Ascending aorta (tissue), 2 donors: Measurements from ENCODE around the gene VPS33B. TPM values are rescaled to one million over a fixed set of nuclear protein-coding genes. Genes with fewer than 3 reads are reported as not detected.
"Not testable (repeated sequence)": the region's sequence is repeated elsewhere in the genome, so short reads cannot be mapped to it uniquely, and the experiment has no call there.

Experiments
- DNase-seq, 2 donors: peaks; one replicate each; pipeline ENCODE4 v3.0.0-alpha.2; 2019; ENCODE audit warnings: low spot score in 2 of 2
- H3K27ac ChIP-seq, 2 donors: fragments of 200-600 bp; sonication (generic); one replicate each; pipeline ENCODE4 v1.5.1; 2016 to 2017; ENCODE audit warnings: mild to moderate bottlenecking in 1 of 2
- H3K27me3 ChIP-seq: fragments of 200-600 bp; sonication (generic); one replicate; pipeline ENCODE4 v1.5.1; 2017
- H3K36me3 ChIP-seq, 2 donors: fragments of 200-600 bp; sonication (generic); one replicate each; pipeline ENCODE4 v1.5.1; 2016
- H3K4me1 ChIP-seq, 2 donors: fragments of 200-600 bp; sonication (generic); one replicate each; pipeline ENCODE4 v1.5.1; 2016 to 2017; ENCODE audit warnings: mild to moderate bottlenecking in 1 of 2
- H3K4me3 ChIP-seq, 2 donors: fragments of 200-600 bp; sonication (generic); one replicate each; pipeline ENCODE4 v1.5.1; 2016 to 2017; ENCODE audit warnings: mild to moderate bottlenecking in 1 of 2
- H3K9me3 ChIP-seq, 2 donors: fragments of 200-600 bp; sonication (generic); one replicate each; pipeline ENCODE4 v1.5.1; 2016
- intact Hi-C: fragments of 100-400 bp; cut with DNase I; formaldehyde crosslinking; loops from one replicate; pipeline ENCODE4 v1.15.1; 2023
- total RNA-seq: library from RNA; depleted of rRNA; stranded (reverse); fragments of >200 nt; gene quantifications from one replicate; pipeline ENCODE4 v1.1.0, GENCODE V29; 2016
- TF ChIP-seq, protein P1 (sequence below), 3 experiments: fragments of 200-600 bp in 2 of 3; fragments of 450-650 bp in 1 of 3; sonication (generic) in 2 of 3; IDR thresholded peaks; one replicate each; pipeline ENCODE4 v1.5.1; 2016 to 2019; ENCODE audit warnings: antibody characterized with exemption in 3 of 3, mild to moderate bottlenecking in 1 of 3, moderate library complexity in 1 of 3

VPS33B gene
- total RNA-seq, 1 donor from 2014 or later = 0.53 TPM

GRCh38 chr15:91017716-91018115 lies 4.7 kb downstream of the VPS33B start:
- Histone ChIP-seq H3K4me1 (peaks cover 0 to 8% of the 10 kb centered on the region in 2 donors), H3K27me3 (no peaks in the 10 kb centered on the region), H3K9me3 (no peaks in the 10 kb centered on the region), H3K4me3 (no peak overlapping the region), H3K27ac (no peak overlapping the region), H3K36me3 (peaks cover 17 to 39% of the 10 kb centered on the region in 2 donors)
- intact Hi-C loops = no loop called here
- DNase-seq = no peak
- TF ChIP-seq, protein P1, sequence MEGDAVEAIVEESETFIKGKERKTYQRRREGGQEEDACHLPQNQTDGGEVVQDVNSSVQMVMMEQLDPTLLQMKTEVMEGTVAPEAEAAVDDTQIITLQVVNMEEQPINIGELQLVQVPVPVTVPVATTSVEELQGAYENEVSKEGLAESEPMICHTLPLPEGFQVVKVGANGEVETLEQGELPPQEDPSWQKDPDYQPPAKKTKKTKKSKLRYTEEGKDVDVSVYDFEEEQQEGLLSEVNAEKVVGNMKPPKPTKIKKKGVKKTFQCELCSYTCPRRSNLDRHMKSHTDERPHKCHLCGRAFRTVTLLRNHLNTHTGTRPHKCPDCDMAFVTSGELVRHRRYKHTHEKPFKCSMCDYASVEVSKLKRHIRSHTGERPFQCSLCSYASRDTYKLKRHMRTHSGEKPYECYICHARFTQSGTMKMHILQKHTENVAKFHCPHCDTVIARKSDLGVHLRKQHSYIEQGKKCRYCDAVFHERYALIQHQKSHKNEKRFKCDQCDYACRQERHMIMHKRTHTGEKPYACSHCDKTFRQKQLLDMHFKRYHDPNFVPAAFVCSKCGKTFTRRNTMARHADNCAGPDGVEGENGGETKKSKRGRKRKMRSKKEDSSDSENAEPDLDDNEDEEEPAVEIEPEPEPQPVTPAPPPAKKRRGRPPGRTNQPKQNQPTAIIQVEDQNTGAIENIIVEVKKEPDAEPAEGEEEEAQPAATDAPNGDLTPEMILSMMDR (IDR thresholded peaks at IDR 0.05) = no peak

DNA sequence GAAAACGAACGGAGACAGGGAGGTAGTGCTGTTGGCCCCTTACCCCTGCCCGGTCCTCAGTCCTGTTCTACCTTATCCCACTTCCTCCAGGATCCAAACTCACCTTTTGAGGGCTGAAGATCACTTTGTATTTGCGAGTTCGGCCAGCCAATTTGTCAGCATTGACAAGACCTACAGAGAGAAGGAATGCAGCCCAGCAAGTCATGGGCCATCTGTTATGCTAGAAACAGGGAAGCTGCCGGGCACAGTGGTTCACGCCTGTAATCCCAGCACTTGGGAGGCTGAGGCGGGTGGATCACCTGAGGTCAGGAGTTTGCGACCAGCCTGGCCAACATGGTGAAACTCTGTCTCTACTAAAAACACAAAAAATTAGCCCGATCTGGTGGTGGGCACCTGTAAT lies 8.7 kb downstream of the VPS33B start:
- H3K27ac ChIP-seq, DNase-seq, intact Hi-C loops, H3K4me1 ChIP-seq, H3K27me3 ChIP-seq, H3K4me3 ChIP-seq, H3K9me3 ChIP-seq: not testable (repeated sequence)
- peaks cover 48 to 73% of the 10 kb centered on the region in 2 donors for H3K36me3 ChIP-seq

- Histone ChIP-seq H3K27me3 (no peaks in the 10 kb centered on the region), H3K27ac (no peak overlapping the region), H3K4me3 (no peak overlapping the region), H3K9me3 (no peaks in the 10 kb centered on the region), H3K4me1 (no peaks in the 10 kb centered on the region), H3K36me3 (peaks cover 87 to 93% of the 10 kb centered on the region in 2 donors)
- intact Hi-C loops = no loop called here
- TF ChIP-seq, protein P1 (IDR thresholded peaks at IDR 0.05) = no peak
- no peak for DNase-seq
These were observed 15.1 kb downstream of the VPS33B start for GRCh38 chr15:91007266-91007665.

DNA sequence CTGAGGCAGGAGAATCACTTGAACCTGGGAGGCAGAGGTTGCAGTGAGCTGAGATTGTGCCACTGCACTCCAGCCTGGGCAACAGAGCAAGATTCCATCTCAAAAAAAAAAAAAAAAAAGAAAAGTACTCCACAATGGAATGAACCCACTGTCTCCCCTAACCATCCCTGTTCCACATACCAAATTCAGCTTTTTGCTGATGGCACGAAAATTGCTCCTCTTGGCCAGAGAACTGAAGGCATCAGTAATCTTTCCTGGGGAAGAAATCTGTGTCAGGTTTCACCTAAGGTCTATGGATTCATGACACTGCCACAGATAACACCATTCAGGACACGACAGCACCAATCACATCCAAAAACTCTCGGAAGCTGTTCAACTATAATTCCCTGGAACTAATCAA lies 21.2 kb downstream of the VPS33B start:
- H3K36me3 ChIP-seq = peaks cover 58 to 80% of the 10 kb centered on the region in 2 donors

GRCh38 chr15:90998737-90999136 lies 23.7 kb downstream of the VPS33B start:
- H3K4me1 ChIP-seq = peaks cover 2 to 4% of the 10 kb centered on the region in 2 donors
- H3K4me3 ChIP-seq = no peak overlapping the region
- no peak for DNase-seq
- H3K36me3 ChIP-seq = peaks cover 35 to 56% of the 10 kb centered on the region in 2 donors
- no peaks in the 10 kb centered on the region for H3K9me3 ChIP-seq
- TF ChIP-seq, protein P1 (IDR thresholded peaks at IDR 0.05) = no peak
- H3K27ac ChIP-seq = no peak overlapping the region
- no peaks in the 10 kb centered on the region for H3K27me3 ChIP-seq
- intact Hi-C loops = no loop called here

More for the DNA sequence above, 21.2 kb downstream of the VPS33B start:
- Histone ChIP-seq H3K27me3 (no peaks in the 10 kb centered on the region), H3K4me3 (no peak overlapping the region), H3K4me1 (no peaks in the 10 kb centered on the region), H3K9me3 (no peaks in the 10 kb centered on the region), H3K27ac (no peak overlapping the region)
- intact Hi-C loops = no loop called here
- TF ChIP-seq, protein P1 (IDR thresholded peaks at IDR 0.05) = no peak
- no peak for DNase-seq

DNA sequence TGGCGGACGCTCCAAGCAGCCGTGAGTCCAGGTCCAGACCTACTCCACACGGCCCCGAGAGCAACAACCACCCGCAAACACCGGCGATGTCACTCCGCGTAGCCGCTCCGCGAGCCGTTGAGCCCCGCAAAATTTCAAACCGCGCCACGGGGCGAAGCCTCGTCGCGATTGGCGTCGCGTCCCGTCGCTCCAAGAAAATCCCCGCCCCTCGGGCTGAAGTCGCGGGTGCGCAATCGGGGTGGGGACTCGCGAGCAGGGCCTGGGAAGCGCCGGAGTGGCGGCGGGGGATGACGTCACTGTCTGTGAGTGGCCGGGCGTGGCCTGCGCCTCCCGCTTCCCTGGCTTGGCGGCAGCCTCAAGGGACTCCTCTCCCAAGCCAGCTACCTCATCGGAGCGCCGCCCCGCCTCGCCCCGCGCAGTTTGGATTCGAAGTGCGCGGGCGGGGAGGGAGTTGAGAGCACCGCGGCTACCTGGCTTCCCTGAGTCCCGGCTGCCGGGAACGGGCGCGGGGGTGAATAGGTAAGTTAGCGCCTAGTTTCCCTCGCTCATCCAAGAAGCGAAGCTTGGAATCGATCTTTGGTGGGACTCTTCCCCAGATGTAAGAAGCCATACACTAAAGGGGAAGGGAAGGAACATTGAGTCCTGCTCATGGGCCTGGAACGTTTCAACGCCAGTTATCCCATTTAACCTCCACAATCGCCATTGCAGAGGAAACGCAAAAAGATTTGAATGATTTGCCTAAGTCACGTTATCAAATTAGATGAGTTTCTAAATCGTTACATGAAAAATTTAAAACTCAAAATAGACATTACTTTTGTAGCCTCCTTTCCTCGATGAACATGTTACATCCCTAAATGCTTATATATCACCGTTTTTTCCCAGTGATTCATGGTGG lies 27.7 kb downstream of the VPS33B start, which contains the start of gene PRC1:
TSS of gene PRC1 (minus strand) at position 119 of the 895 bp plus-strand sequence. CDS start at position 1, 118 bp downstream.
- peak within 1 kb of the TSS; percentile 92 to 95 for H3K27ac ChIP-seq
- H3K27me3 ChIP-seq = no peaks in the 10 kb centered on the region
- TF ChIP-seq, protein P1 (IDR thresholded peaks at IDR 0.05) = no peak
- intact Hi-C loops = loop anchor here (1.0 kb wide), 3 partner anchors 28 to 92 kb away; partner anchors contain the start of gene VPS33B
- H3K4me1 ChIP-seq = peaks cover 4 to 5% of the 10 kb centered on the region in 2 donors
- peaks cover 1 to 17% of the 10 kb centered on the region in 2 donors for H3K36me3 ChIP-seq
- peak within 1 kb of the TSS; percentile 82 to 89 for H3K4me3 ChIP-seq
- H3K9me3 ChIP-seq = no peaks in the 10 kb centered on the region
- peak; percentile 93 to 99 for DNase-seq
